Measurements from ENCODE around the gene SH3GL3.

- TF ChIP-seq POLR2AphosphoS5 (IDR thresholded peaks at IDR 0.05; ENCODE audit: low read depth, low read length) (no peak), REST (IDR thresholded peaks at IDR 0.05; ENCODE audit: insufficient read depth in 1 of 2, low read depth in 2 of 2, low read length in 2 of 2) (no peak), TAF1 (IDR thresholded peaks at IDR 0.05; ENCODE audit: borderline replicate concordance, insufficient read depth, low read length) (no peak), SIN3A (IDR thresholded peaks at IDR 0.05; ENCODE audit: borderline replicate concordance, insufficient read depth, low read length) (no peak), FOXP2 (optimal IDR thresholded peaks at IDR 0.05; ENCODE audit: borderline replicate concordance, extremely low read depth, extremely low read length, insufficient read depth) (no peak)
Observed at GRCh38 chr15:83413054-83413719, 34.0 kb upstream of the SH3GL3 start.

Measured in PFSK-1 (cell line).